ENCODE measurements around the gene AADACL4. TPM values are rescaled to one million over a fixed set of nuclear protein-coding genes. Genes with fewer than 3 reads are reported as not detected.
A peak's percentile ranks its signal among the peaks of the same experiment; 100 is the strongest.
"Not testable (repeated sequence)": the region's sequence is repeated elsewhere in the genome, so short reads cannot be mapped to it uniquely, and the experiment has no call there.

Gene AADACL4
- total RNA-seq, 1 donor = 0.43 TPM

DNA sequence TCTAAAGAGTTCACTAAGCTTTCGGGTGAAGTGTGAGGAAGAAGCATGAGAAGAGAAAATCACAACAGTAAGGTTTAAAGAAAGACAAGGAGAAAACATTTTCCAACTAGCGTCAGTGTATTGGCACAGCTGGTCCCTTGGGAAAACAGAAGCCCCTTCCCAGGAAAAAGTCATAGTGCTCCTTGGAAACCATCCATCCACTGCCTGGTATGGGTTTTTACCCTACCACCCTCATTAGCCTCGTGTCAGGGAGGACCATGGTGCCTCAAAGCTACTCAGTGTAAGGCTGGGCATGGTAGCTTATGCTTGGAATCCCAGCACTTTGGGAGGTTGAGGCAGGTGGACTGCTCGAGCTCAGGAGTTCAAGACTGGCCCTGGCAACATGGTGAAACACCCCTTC, 12.7 kb downstream of the AADACL4 start:
- no peak for DNase-seq (ENCODE audit: low read depth)
- TF ChIP-seq, protein P1, sequence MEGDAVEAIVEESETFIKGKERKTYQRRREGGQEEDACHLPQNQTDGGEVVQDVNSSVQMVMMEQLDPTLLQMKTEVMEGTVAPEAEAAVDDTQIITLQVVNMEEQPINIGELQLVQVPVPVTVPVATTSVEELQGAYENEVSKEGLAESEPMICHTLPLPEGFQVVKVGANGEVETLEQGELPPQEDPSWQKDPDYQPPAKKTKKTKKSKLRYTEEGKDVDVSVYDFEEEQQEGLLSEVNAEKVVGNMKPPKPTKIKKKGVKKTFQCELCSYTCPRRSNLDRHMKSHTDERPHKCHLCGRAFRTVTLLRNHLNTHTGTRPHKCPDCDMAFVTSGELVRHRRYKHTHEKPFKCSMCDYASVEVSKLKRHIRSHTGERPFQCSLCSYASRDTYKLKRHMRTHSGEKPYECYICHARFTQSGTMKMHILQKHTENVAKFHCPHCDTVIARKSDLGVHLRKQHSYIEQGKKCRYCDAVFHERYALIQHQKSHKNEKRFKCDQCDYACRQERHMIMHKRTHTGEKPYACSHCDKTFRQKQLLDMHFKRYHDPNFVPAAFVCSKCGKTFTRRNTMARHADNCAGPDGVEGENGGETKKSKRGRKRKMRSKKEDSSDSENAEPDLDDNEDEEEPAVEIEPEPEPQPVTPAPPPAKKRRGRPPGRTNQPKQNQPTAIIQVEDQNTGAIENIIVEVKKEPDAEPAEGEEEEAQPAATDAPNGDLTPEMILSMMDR (IDR thresholded peaks at IDR 0.05; ENCODE audit: insufficient read depth, low read depth, low read length) = no peak
- H3K4me3 ChIP-seq (ENCODE audit: low read depth, low read length) = no peak overlapping the region

DNA sequence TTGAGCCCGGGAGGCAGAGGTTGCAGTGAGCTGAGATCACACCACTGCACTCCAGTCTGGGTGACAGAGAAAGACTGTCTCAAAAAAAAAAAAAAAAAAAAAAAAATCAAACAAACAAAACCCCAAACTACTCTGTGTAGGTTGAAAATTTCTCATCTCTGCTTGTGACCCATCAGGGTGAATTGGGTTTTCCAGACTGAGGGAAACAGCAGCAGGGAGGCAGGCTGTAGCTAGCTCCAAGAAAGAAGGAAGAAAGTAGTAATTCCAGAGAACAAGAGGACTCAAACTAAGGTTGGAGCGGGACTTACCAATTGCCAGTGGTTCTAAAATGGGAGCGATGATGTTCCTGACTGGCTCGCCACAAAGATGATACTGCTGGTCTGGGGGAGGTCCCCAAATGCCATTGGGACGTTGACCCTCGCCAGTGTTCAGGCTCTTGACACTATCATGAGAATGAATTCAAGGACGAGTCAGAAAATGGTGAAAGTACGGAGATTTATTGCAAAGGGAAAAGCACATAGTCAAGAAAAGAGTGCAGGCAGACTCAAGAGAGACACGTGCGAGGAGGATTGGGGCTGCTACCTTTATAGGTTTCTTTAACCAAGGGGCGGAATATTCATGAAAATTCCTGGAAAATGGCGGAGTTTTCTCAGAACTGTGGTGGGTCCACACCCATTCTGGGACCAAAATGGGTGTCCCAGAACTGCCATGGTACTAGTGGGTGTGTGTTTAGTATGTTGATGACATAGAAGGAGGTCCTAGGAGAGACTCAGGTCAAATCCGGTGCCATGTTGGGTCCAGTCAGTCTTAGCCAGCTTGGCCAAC, 13.4 kb downstream of the AADACL4 start:
- no peak for DNase-seq (ENCODE audit: low read depth)
- TF ChIP-seq, protein P1 (IDR thresholded peaks at IDR 0.05; ENCODE audit: insufficient read depth, low read depth, low read length) = no peak
- no peak overlapping the region for H3K4me3 ChIP-seq (ENCODE audit: low read depth, low read length)

DNA sequence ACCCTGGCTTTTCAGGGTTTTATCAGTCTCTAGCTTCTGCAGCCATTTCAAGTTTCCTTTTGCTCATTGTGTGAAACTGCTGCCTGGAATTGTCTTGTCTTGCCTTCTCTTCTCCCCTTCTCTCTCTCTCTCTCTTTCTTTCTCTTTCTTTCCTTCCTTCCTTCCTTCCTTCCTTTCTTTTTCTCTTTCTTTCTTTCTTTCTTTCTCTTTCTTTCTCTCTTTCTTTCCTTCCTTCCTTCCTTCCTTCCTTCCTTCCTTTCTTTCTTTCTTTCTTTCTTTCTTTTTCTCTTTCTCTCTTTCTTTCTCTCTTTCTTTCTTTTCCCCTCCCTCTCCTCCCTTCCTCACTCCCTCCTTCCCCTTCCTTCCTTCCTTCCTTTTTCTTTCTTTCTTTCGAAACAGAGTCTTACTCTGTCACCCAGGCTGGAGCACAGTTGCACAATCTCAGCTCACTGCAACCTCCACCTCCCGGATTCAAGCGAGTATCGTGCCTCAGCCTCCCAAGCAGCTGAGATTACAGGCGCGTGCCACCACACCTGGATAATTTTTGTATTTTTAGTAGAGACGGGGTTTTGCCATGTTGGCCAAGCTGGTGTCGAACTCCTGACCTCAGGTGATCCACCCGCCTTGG, 14.1 kb downstream of the AADACL4 start:
- H3K4me3 ChIP-seq (ENCODE audit: low read depth, low read length); DNase-seq (ENCODE audit: low read depth): not testable (repeated sequence)

DNA sequence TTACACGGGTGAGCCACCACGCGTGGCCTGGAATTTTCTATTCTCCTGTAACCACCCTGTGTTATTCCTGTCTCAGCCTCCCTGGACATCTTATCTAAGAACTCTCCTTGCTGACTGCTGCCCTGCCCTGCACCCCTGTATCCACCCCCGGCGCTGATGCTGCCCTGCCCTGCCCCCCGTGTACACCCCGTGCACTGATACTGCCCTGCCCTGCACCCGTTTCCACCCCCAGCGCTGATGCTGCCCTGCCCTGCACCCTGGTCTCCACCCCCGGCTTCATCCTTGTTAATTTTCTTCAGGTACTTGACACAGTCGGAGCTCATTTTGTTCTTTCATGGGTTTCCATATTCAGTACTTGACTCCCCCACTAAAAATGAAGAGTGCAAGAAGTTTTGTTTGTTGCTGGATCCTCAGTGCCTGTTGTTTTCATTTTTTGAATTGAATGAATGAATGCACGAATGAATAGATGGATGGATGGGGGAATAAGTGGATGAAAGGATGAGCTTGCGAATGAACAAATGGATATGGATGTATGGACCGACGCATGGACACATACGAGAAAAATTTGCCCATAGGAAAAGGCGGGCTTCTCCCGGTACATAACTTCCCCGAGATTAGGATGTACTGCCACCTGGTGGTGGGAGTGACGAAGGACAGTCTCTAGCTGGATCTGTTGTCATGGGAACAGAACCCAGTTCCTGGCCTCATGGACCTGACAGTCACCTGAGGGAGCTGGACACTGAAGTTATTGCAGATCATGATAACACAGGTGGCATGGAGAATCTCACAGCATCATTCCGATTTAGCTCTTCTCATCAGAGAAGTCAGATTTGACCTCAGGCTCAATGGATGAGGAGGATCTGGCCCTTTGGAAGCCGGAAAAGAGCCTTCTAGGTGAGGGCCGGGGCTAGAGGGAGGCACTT, 14.9 kb downstream of the AADACL4 start:
- TF ChIP-seq, protein P1 (IDR thresholded peaks at IDR 0.05; ENCODE audit: insufficient read depth, low read depth, low read length) = peak; percentile 96
- no peak overlapping the region for H3K4me3 ChIP-seq (ENCODE audit: low read depth, low read length)
- peak; percentile 81 for DNase-seq (ENCODE audit: low read depth)

DNA sequence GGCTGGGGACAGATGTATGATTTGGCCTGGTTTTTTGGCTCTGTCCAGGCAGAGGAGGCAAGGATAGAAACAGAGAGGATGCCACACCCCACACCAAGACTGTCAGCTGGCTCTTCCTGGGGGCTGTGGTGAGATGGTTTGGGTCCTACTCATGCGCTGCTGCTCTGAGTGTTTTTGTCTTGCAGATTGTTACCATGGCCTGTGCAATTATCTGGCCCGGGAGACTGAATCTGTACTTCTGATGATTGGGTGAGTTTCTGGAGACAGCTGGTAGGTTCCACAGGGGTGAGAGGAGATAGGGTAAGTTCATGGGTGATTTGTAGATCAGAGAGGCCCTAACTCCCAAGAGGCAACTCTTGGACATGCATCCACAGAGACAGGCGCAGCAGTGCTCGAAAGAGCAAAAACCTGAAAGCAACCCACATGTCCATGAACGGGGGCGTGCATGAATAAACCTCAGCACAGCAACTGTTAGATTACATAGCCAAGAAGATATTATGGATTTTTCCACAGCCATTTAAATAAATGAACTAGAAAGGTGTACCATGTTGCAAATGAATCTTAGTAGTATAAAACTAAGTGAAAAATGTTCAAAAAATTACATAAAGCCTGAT, 17.8 kb downstream of the AADACL4 start:
- H3K4me3 ChIP-seq (ENCODE audit: low read depth, low read length) = no peak overlapping the region
- DNase-seq (ENCODE audit: low read depth) = no peak
- TF ChIP-seq, protein P1 (IDR thresholded peaks at IDR 0.05; ENCODE audit: insufficient read depth, low read depth, low read length) = no peak

DNA sequence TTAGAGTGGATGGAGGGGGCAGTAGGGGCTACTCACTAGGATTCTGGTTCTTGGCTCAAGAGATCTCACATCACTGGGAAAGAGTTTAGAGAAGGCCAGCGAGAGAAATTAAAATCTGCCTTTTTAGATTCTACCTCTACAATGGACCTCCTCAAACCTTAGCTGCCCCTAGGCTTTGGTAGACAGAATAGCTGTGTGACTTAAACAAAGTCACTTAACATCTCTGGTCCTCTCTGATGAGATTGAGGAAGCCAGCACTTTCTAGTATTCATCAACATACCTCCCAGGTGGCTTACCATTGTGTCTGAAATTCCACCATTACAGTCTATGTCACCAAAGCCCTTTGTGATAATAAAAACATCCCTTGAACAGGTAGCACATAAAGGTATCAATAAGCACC, 18.7 kb downstream of the AADACL4 start:
- DNase-seq (ENCODE audit: low read depth) = no peak
- TF ChIP-seq, protein P1 (IDR thresholded peaks at IDR 0.05; ENCODE audit: insufficient read depth, low read depth, low read length) = no peak
- no peak overlapping the region for H3K4me3 ChIP-seq (ENCODE audit: low read depth, low read length)
